Articular chondrocyte of knee joint (primary cell): ENCODE measurements around the gene SPDYE2. TPM values are rescaled to one million over a fixed set of nuclear protein-coding genes. Genes with fewer than 3 reads are reported as not detected.

Experiments used
- total RNA-seq: library from RNA; depleted of rRNA; stranded (reverse); fragments of >200 nt; gene quantifications from 2 replicates; pipeline ENCODE4 v1.2.3, GENCODE V29; 2012

SPDYE2 gene
- 0.13 TPM in 1 of 2 replicates, not detected in the other for total RNA-seq

DNA sequence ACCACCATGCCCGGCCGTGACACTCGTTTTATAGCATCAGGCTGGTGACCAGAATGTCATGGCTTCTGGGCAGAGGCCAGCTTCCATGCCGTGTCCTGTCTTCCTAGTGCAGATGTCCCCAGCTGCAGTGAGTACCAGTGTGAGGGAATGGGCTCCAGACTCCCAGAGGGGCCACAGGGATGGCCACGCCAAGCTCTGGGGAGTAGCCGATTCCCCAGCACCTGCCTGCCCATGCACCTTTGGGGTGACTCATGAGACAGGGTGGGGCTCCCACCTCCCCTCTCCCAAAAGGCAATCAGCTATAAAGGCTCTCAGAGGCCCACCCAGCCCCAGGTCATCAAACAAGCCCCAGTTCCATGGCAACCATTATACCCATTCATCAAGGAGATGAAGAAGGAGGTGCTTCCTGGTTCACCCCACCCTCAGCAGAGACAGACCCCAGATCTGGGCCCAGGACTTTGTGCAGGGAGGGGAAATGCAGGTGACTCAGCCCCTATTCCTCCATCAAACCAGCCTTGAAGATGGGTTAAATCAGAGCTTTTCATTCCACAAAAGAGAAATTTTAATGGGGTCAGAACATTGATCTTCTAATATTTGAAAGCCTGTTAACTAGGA lies at the start of gene SPDYE2:
Gene SPDYE2, plus strand, starts transcription at position 419 of the 615 bp plus-strand sequence. CDS start 2,030 bp downstream, outside the sequence.

GRCh38 chr7:102517550-102518147 lies 33.4 kb upstream of the SPDYE2 start, which contains the start of gene RASA4B:
Gene RASA4B, minus strand, starts transcription at chr7:102517777. Its CDS starts 67 bp downstream, at chr7:102517710.

GRCh38 chr7:102543596-102543995 lies 7.4 kb upstream of the SPDYE2 start, which contains the start of gene UPK3BL2:
Gene UPK3BL2, minus strand, starts transcription at chr7:102543696. Its CDS starts 60 bp downstream, at chr7:102543636.

DNA sequence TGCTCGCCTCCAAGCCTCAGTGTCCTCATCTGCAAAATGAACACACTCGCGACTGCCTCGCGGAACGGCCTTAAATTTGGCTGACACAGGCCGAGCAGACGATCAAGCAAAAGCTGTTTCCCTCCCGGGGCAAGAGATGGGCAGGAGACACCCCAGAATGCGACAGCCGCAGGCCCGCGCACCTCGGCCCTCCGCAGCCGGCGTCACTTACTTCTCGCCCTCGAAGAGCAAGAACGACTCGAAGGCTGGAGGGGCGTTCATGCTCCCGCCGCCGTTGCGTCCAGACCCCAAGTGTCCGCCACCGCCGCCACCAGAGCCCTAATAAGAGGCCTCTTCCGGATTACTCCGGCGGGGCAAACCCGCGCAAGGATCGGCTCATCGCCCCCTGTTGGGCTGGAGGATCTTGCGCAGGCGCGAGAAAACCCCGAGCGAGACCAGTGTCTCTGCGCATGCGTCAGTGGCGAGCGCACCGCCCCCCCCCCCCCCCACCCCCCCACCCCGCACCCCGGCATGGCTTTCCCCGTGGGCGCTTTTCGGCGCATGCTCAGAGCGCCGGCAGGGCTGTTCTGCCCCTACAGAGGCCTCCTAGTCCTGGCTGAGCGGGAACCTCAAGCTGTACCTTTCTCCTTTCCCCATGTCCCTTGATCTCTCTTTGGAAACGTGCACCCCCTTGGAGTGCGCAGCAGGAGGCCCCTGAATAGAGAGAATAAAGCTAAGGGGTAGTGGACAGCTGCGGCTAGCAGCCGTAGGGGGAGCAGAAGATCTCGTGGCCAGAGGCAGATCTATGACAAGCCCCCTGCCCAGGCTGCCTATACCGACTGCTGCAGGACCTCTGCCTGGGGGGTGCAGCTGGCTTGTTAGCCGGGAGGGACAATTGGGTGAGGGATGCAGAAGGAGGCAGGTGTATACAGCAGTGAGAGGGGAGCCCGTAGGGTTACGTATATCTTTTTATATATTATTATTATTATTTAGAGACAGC lies 21.5 kb downstream of the SPDYE2 start, which contains the start of gene POLR2J3:
Gene POLR2J3, minus strand, starts transcription at position 323 of the 979 bp plus-strand sequence. Its CDS starts 62 bp downstream, at position 261.

Other genes starting within 250 kb of the SPDYE2 start
- gene SPDYE6, start 194.8 kb upstream of the SPDYE2 start, total RNA-seq = not detected in 2 replicates
- 15.7 and 17.6 TPM in 2 replicates for gene PRKRIP1, start 154.9 kb upstream of the SPDYE2 start, total RNA-seq
- 34.8 and 42.3 TPM in 2 replicates for gene ORAI2, start 117.7 kb upstream of the SPDYE2 start, total RNA-seq
- gene ALKBH4, start 86.4 kb upstream of the SPDYE2 start, total RNA-seq = 9.5 and 12.1 TPM in 2 replicates
- gene LRWD1, start 86.2 kb upstream of the SPDYE2 start, total RNA-seq = 8.5 and 9.9 TPM in 2 replicates
- 20.5 and 35.3 TPM in 2 replicates for gene POLR2J, start 72.3 kb upstream of the SPDYE2 start, total RNA-seq
- gene RASA4B, start 33.4 kb upstream of the SPDYE2 start, total RNA-seq = 0.76 and 2.4 TPM in 2 replicates
- gene UPK3BL2, start 7.5 kb upstream of the SPDYE2 start, total RNA-seq = 0.54 and 1.3 TPM in 2 replicates
- gene POLR2J3, start 21.4 kb downstream of the SPDYE2 start, total RNA-seq = 46.7 and 58.3 TPM in 2 replicates
- 8.0 and 8.6 TPM in 2 replicates for gene RASA4, start 65.5 kb downstream of the SPDYE2 start, total RNA-seq
- gene UPK3BL1, start 91.6 kb downstream of the SPDYE2 start, total RNA-seq = 1.3 and 2.9 TPM in 2 replicates
- not detected in 2 replicates for gene SPDYE2B, start 99.1 kb downstream of the SPDYE2 start, total RNA-seq
- gene POLR2J2, start 120.4 kb downstream of the SPDYE2 start, total RNA-seq = 5.0 and 7.5 TPM in 2 replicates
- gene FAM185A, start 197.8 kb downstream of the SPDYE2 start, total RNA-seq = 8.6 and 9.9 TPM in 2 replicates